Lower lobe of right lung (tissue), 2 donors: Measurements from ENCODE around the gene FN1. TPM values are rescaled to one million over a fixed set of nuclear protein-coding genes. Genes with fewer than 3 reads are reported as not detected.

Experiments
- ATAC-seq, 2 donors: fragments of 200-7000 bp; cut with Tn5 transposase; one replicate each; pipeline ENCODE4 v1.9.1; 2020 to 2022; ENCODE audit warnings: mild to moderate bottlenecking in 2 of 2, moderate library complexity in 2 of 2
- DNase-seq: peaks from one replicate; pipeline ENCODE4 v3.0.0-alpha.2; 2020
- H3K27ac ChIP-seq: fragments of 200-600 bp; one replicate; pipeline ENCODE4 v1.8.0; 2022
- H3K27me3 ChIP-seq: fragments of 200-600 bp; one replicate; pipeline ENCODE4 v1.8.0; 2022; ENCODE audit warnings: low read depth
- H3K36me3 ChIP-seq: fragments of 200-600 bp; one replicate; pipeline ENCODE4 v1.8.0; 2022; ENCODE audit warnings: mild to moderate bottlenecking
- H3K4me1 ChIP-seq: fragments of 200-600 bp; one replicate; pipeline ENCODE4 v1.8.0; 2022
- H3K4me3 ChIP-seq: fragments of 200-600 bp; one replicate; pipeline ENCODE4 v1.8.0; 2022; ENCODE audit warnings: mild to moderate bottlenecking
- H3K9me3 ChIP-seq: fragments of 200-600 bp; one replicate; pipeline ENCODE4 v1.8.0; 2022
- intact Hi-C: fragments of 100-400 bp; cut with DNase I; formaldehyde crosslinking; loops from one replicate; pipeline ENCODE4 v1.11.0; 2022
- total RNA-seq: library from RNA; stranded (reverse); fragmentation: NEBNext Ultra II Directional; extraction: Animal tissue kit (Norgen Biotek cat#: 25700); gene quantifications from one replicate; pipeline ENCODE4 v1.2.1, GENCODE V29; 2021
- TF ChIP-seq, protein P1 (sequence below): fragments of 200-600 bp; IDR thresholded peaks from one replicate; pipeline ENCODE4 v1.8.0; 2022; ENCODE audit warnings: antibody characterized with exemption, mild to moderate bottlenecking
- donor health status: DM: no; HTN: yes; CAD: no; lungs with severe emphysema.

FN1 gene
- total RNA-seq, 1 donor from 2014 or later = 1,248 TPM

DNA sequence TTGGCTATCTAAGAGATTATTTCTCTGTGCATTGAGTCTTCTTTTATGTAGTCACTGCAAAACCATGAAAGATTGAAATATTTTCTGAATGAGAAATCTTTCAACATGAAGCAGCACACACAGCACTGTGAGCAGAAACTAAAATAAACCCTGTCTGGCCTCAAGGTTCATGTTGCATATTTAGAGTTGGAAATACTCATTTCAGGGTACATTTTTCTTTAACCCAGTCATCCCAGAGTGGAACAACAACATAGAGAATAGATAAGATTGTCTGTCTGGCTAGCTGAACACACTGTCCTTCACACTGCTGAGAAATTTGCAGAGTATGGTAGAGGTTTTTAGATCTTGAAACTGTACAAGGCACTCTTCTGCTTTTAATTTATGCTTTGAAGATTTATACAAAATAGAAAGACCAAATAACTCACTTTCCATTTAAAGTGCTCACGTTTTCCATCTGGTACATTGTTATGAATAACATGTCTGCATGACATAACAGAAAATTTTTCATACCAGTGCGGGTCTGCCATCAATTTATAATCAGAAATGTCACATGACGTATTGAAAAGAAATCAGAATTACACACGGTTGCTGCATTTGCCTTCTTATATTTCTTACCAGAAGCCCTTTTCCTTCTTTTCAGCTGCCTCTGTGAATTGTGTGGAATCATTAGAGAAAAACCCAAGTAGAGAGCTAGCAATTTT lies 25.0 kb upstream of the FN1 start:
- H3K9me3 ChIP-seq = no peaks in the 10 kb centered on the region
- no peaks in the 10 kb centered on the region for H3K36me3 ChIP-seq
- peak in 1 of 2 donors; percentile 11 for ATAC-seq
- H3K4me1 ChIP-seq = peaks cover 5% of the 10 kb centered on the region
- H3K27ac ChIP-seq = no peak overlapping the region
- TF ChIP-seq, protein P1, sequence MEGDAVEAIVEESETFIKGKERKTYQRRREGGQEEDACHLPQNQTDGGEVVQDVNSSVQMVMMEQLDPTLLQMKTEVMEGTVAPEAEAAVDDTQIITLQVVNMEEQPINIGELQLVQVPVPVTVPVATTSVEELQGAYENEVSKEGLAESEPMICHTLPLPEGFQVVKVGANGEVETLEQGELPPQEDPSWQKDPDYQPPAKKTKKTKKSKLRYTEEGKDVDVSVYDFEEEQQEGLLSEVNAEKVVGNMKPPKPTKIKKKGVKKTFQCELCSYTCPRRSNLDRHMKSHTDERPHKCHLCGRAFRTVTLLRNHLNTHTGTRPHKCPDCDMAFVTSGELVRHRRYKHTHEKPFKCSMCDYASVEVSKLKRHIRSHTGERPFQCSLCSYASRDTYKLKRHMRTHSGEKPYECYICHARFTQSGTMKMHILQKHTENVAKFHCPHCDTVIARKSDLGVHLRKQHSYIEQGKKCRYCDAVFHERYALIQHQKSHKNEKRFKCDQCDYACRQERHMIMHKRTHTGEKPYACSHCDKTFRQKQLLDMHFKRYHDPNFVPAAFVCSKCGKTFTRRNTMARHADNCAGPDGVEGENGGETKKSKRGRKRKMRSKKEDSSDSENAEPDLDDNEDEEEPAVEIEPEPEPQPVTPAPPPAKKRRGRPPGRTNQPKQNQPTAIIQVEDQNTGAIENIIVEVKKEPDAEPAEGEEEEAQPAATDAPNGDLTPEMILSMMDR = no peak
- intact Hi-C loops = no loop called here
- H3K27me3 ChIP-seq = no peaks in the 10 kb centered on the region
- no peak overlapping the region for H3K4me3 ChIP-seq
- DNase-seq = no peak

DNA sequence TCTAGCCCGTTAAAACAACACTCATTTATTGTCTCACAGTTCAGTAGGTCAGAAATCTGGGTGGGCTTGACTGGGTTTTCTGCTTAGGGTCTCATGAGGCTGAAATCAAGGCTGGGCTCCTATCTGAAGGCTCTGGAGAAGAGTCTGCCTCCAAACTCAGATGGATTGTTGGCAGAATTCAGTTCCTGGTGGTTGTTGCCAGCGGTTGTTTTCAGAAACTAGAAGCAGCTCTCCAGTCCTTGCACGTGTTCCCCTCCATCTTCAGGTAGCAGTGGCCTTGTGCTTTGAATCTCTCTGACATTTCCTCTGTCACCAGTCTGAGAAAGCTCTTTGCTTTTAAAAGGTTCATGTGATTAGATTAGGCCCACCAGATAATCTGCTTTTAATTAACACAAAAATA lies 20.1 kb upstream of the FN1 start:
- ATAC-seq (no peak), DNase-seq (no peak)
- TF ChIP-seq, protein P1 = no peak
- Histone ChIP-seq H3K27ac (no peak overlapping the region), H3K4me3 (no peak overlapping the region), H3K27me3 (no peaks in the 10 kb centered on the region), H3K36me3 (no peaks in the 10 kb centered on the region), H3K4me1 (peaks cover under 1% of the 10 kb centered on the region), H3K9me3 (no peaks in the 10 kb centered on the region)
- intact Hi-C loops = loop anchor here (10.0 kb wide), 1 partner anchor 469 kb away; no protein-coding TSS in a partner anchor

DNA sequence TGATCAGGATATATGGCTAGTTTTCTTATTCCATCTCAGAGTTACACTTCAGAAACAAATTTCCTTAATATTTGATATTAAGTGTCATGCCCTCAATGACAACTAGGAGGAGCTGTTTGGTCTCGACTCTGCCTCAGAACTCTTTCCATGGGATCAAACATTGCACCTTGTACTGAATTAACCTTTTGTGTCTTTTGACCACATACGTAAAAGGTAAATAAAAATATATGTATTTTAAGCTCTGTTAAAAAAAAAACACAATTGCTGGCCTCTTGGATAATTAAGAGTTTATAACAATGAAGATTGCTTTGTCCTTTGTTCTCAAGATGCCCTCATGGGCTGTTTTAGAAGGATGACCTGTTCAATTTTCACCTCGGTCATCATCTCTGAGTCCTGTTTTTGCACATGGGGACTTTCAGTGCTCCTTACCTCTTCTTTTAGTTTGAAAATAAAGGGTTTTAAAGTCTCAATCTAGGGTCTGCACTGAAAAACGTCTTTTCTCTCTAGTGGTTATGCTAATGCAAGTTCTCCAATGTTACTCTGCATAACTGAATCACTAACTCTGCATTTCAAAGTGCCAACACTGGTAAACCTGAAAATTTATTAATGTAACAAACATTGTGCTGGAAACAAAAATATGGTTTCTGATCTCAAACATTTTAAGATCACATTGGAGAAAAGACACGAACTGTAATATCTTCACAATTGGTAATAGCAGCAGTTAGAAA lies 18.8 kb upstream of the FN1 start:
- peak; percentile 49 to 55 for ATAC-seq

DNA sequence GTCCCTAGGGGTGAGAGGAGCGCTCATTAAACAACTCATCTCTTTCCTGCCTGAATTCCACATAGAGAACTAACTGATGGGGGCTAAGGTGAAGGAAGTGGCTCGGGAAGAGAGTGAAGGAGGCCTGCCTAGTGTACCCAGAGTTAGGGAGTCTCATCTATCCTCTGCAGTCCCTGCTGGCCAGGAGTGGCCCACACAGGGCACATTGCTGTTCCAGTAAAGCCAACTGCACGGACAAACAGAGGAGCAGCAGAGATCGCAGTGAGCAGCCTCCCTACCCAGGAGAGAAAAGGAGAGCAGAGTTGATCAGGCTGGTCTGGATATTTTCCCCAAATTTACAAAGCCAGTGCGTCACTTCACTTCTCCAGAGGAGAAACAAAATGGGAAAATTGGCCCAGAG lies 16.9 kb upstream of the FN1 start:
- no peaks in the 10 kb centered on the region for H3K4me1 ChIP-seq
- H3K4me3 ChIP-seq = no peak overlapping the region
- intact Hi-C loops = loop anchor here (10.0 kb wide), 1 partner anchor 472 kb away; no protein-coding TSS in a partner anchor
- no peak overlapping the region for H3K27ac ChIP-seq
- H3K9me3 ChIP-seq = no peaks in the 10 kb centered on the region
- no peaks in the 10 kb centered on the region for H3K36me3 ChIP-seq
- TF ChIP-seq, protein P1 = no peak
- ATAC-seq (no peak), DNase-seq (no peak)
- no peaks in the 10 kb centered on the region for H3K27me3 ChIP-seq

More for the DNA sequence above, 18.8 kb upstream of the FN1 start:
- H3K4me3 ChIP-seq = no peak overlapping the region
- H3K27me3 ChIP-seq = no peaks in the 10 kb centered on the region
- no peaks in the 10 kb centered on the region for H3K36me3 ChIP-seq
- no peak overlapping the region for H3K27ac ChIP-seq
- H3K4me1 ChIP-seq = no peaks in the 10 kb centered on the region
- TF ChIP-seq, protein P1 = peak; percentile 75
- no peaks in the 10 kb centered on the region for H3K9me3 ChIP-seq
- DNase-seq = no peak
- intact Hi-C loops = loop anchor here (10.0 kb wide), 1 partner anchor 470 kb away; no protein-coding TSS in a partner anchor

DNA sequence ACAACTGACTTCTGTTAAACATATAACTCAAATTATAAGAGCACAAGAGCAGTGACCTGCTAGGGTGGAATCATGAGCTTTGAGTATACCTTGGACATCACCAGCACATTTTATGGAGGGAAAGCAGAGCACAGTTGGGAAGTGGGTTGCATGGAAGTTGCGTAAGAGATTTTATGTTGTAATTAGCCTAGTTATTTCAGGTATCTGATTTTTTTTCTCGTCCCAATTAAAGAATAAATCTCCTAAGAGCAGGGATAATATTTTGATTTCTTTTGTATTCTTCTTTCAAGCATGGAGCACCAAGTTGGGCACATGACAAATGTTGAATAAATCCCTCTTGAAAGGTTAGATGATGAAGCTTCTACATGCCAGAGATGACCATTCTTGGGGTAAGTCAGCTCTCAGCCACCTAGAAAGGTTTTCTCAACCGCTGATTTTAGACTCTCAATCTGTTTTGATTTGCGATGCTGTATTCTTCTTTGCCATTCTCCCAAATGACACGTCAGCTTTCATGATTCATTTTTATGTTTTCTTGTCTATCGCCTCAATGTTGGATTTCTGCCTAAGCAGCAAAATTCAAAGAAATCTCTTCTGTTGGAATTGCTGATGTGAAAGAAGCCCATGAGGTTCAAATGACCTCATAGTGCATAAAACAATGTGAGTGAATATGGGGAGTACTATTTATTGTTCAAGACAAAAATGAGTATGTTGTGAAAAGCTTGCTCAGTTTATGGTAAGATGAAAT lies 15.3 kb upstream of the FN1 start:
- Histone ChIP-seq H3K27ac (no peak overlapping the region), H3K4me1 (no peaks in the 10 kb centered on the region), H3K4me3 (no peak overlapping the region), H3K27me3 (no peaks in the 10 kb centered on the region), H3K36me3 (no peaks in the 10 kb centered on the region), H3K9me3 (no peaks in the 10 kb centered on the region)
- TF ChIP-seq, protein P1 = no peak
- intact Hi-C loops = loop anchor here (10.0 kb wide), 1 partner anchor 474 kb away; no protein-coding TSS in a partner anchor
- ATAC-seq = no peak
- no peak for DNase-seq
